Lower leg skin (tissue), 3 donors: ENCODE measurements around the gene DAP3.
"Not testable (repeated sequence)": the region's sequence is repeated elsewhere in the genome, so short reads cannot be mapped to it uniquely, and the experiment has no call there.

ENCODE experiments used
- POLR2A ChIP-seq, 2 donors: fragments of 450-650 bp; IDR thresholded peaks; one replicate each; pipeline ENCODE4 v1.6.1; 2016 to 2017; ENCODE audit warnings: antibody characterized with exemption in 2 of 2, mild to moderate bottlenecking in 1 of 2, moderate library complexity in 1 of 2
- TF ChIP-seq, protein P1 (sequence below), 3 donors: fragments of 450-650 bp; IDR thresholded peaks; one replicate each; pipeline ENCODE4 v1.5.1; 2016; ENCODE audit warnings: antibody characterized with exemption in 3 of 3, mild to moderate bottlenecking in 3 of 3, moderate library complexity in 2 of 3

DNA sequence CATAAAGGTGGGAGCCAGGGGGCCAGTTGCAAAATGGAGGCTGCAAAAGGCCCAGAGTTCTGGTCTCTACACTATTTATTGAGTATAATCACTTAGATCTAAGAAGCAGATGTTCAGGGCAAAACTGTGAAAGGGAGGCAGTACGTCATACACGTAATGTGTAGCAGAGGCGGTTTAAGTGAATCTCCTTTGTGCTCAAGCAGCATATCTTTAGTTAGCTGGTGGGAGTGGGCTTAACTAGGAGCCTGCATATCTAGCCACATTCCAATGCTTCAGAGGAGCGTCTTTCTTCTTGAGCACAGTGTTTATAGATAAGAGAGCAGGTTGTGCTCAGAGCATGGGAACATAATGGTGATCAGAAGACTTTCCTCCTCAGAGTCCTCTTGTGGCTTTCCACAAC, 10.2 kb downstream of the DAP3 start:
- not testable (repeated sequence) for TF ChIP-seq POLR2A (IDR thresholded peaks at IDR 0.05)
- TF ChIP-seq, protein P1, sequence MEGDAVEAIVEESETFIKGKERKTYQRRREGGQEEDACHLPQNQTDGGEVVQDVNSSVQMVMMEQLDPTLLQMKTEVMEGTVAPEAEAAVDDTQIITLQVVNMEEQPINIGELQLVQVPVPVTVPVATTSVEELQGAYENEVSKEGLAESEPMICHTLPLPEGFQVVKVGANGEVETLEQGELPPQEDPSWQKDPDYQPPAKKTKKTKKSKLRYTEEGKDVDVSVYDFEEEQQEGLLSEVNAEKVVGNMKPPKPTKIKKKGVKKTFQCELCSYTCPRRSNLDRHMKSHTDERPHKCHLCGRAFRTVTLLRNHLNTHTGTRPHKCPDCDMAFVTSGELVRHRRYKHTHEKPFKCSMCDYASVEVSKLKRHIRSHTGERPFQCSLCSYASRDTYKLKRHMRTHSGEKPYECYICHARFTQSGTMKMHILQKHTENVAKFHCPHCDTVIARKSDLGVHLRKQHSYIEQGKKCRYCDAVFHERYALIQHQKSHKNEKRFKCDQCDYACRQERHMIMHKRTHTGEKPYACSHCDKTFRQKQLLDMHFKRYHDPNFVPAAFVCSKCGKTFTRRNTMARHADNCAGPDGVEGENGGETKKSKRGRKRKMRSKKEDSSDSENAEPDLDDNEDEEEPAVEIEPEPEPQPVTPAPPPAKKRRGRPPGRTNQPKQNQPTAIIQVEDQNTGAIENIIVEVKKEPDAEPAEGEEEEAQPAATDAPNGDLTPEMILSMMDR (IDR thresholded peaks at IDR 0.05): not testable (repeated sequence)
